ENCODE results near the gene GINS2.

Gene GINS2

GRCh38 chr16:85653290-85653891 is 35.4 kb downstream of the GINS2 start:
- DNase-seq (ENCODE audit: low spot score): no peak

DNA sequence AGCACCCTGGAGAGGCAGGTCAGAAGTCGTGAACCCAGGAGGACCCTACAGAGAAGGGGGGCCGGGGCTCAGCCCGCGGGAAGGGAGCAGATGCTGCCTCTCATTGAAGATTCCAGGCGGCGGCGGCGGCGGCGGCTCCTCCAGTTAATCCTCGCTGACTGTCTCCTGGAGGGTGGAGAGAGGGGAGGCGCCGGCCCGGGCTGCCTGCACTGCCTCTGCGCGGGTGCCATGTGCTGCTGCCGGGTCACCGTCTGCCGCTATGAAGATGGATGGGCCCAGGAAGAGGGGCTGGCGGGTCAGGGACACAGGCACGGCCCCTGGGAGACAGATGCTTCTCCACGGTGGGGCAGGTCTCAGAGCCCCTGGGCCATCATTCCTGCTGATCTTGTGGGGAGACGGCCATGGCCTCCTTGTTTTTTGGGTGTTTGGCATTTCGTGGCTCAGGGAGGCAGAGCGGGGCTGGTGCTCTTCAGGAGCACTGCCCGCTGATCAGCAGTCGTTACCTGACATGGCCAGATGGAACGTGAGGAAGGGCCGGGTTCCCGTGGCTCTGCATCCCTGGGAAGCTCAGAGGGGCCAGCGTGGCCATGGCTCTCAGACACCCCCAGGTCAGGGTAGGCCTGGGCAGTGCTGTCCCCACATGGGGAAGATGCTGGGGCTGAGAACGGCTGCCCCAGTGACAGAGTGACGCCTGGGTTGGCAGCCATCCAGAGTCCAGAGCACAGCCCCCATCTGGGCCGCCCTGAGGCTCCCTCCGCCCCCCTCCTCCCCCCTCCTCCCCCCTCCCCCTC is 36.1 kb downstream of the GINS2 start:
- DNase-seq (ENCODE audit: low spot score): no peak

DNA sequence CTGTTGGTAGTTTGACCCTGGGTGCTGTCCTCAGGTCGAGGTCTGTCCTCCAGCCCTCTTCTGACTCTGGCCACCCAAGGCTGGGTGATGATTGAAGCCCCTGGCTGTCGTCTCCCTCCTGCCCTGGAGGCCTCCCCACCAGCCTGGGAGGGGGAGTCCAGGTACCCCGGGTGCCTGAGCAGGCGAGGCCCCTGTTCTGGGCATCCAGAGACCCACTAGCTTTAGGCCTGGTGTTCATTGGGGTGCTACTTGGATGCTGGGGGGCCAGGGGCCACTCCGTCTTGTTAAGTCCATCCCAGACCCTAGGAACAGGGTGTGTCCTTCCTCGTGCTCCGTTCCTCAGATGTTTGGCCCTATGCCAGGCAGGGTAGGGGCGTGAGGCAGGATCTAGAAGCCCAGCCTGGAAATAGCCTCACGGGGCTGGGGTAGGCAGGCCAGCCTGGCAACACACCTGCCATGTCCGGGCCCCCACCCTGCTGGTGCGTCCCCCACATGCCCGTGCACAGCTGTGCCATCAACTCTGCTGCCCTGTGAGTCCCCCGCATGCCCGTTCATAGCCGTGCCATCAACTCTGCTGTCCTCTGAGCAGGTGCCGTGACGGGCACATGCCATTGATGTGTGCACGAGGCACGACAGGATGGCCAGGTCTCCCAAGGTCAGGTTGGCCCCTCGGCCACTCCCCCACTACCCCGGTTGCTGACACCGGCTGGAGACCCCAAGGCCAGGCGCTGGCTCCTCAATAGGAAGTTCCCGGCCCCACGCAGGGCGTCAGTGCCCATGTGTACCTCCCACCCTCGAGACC is 36.9 kb downstream of the GINS2 start:
- DNase-seq (ENCODE audit: low spot score): no peak

DNA sequence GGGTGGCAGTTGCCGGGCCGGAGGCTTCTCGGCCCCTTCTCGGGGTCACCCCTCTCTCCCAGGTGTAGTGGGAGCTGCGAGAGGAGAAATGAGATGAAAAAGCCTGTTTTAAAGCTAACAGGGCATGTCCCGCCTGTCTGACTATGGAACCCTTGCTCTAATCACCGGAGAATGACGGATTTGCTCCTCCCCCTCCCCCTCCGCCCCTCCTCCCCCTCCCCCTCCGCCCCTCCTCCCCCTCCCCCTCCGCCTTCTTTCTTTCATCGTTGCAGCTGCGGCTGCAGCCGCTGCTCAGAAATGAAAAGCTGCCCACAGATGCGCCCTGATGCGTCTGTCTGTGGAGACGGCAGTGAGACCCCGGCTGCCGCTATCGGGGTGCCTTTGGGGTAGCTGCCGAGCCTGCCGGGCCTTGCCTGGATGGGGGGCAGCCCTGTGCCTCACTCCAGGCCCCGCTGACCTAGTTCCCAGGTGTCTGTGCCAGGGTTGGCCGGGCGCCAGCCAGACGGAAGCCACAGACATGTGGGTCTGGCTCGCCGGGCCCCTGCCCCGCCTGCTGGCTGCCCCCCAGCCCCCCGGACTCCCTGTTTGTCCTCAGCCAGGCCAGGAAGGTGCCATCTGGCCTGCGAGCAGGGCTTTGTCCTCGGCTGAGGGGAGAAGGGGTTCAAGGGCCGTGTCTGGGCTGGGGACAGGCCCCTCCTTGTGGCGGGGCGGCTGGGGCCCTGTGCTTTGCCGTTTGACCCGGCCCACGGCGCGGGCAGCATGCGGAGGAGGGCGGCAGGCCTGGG is 37.7 kb downstream of the GINS2 start:
- no peak for DNase-seq (ENCODE audit: low spot score)

DNA sequence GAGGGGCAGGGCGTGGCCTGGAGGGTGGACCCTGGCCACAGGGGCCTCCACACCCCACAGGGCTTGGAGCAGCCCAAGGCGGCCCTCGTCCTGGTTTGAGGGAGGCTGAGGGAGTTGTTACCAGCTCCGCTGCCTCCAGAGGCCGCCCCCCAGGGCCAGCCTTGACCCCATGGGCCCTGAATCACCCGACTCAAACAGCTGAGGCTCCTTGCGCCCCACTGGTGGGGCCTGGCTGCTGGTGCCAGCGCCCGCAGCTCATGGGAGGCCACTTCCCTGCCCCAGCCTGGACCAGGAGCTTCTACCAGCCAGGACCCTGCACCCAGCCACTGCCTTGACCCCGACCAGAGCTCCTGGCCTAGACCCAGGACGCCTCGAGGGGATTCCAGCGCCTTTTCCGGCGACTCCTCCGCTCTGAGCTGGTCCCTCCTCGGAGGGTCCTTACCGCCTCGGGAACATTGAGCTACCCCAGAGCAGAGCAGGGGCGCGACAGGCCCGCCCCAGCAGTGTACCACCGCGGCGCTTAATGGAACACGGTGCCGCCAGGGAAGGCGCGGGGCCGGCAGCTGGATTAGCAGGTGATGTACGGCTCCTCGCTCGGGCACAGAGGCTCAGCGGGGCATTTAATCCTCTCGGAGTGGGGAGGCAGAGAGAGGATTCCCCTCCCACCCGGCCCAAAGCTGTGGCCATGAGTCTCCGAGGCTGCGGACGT is 38.5 kb downstream of the GINS2 start:
- DNase-seq (ENCODE audit: low spot score): no peak

GRCh38 chr16:85649411-85650134 is 39.2 kb downstream of the GINS2 start:
- DNase-seq (ENCODE audit: low spot score): no peak

DNA sequence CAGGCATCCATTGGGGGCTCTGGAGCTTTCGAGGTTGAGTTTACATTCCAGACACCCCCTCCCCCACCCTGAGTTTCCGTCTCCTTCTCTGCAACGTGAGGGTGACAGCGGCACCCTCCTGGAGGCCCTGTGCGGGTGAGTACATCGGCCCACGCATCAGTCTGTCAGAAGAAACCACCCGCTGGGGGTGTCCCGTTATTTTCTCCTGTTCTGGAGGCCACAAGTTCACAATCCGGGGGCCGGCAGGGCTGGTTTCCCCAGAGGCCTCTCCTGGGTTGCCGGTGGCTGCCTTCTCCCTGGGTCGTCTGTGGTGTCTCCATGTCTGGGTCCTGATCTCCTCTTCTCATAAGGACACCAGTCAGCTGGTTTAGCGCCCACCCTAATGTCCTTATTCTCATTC is 39.9 kb downstream of the GINS2 start:
- no peak for DNase-seq (ENCODE audit: low spot score)

DNA sequence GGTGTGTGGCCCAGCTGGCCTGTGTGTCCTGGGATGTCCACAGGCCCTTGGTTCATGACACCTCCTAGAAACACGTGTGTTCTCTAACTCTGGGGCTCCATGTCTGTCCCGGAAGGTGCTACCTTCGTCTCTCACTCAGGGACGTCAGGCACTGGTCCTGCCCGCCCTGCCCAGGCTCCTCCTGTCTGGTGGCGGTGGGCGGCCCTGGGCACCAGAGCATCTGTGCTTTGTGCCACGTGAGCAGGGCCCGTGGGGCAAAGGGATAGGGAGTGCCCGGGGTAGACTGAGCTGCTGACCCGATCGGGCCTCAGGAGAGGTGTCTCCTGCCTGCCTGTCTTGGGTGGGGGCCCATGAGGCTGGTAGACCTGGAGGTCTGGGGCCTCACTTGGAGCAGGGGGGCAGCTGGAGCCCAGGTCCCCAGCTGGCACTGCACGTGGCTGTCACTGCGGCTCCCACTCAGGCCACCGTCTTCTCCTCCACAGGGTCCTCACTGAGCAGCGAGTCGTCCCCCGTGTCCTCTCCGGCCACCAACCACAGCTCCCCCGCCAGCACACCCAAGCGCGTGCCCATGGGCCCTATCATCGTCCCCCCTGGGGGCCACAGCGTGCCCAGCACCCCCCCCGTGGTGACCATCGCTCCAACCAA is 40.6 kb downstream of the GINS2 start:
- no peak for DNase-seq (ENCODE audit: low spot score)

DNA sequence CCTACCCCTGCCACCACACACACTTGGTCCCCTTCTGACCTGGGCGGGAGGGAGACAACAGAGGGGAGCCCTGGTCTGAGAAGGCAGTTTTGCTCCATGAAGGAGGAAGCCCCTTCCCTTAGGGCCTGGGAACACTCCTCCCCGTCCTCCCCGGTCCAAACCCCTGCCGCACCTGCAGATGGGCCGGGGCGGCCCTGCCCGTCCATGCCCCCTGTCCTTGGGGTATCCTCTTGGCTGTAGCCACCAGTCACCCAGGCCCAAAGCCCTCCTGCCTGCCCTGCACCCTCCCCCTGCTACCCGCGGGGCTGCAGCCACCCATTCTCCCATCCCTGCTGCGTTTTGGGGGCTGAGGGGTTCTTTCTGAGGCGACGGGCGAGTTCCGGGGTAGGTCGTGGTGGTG is 41.8 kb downstream of the GINS2 start:
- no peak for DNase-seq (ENCODE audit: low spot score)

GRCh38 chr16:85646358-85646907 is 42.3 kb downstream of the GINS2 start:
- DNase-seq (ENCODE audit: low spot score): no peak

GRCh38 chr16:85645021-85645589 is 43.6 kb downstream of the GINS2 start:
- no peak for DNase-seq (ENCODE audit: low spot score)

DNA sequence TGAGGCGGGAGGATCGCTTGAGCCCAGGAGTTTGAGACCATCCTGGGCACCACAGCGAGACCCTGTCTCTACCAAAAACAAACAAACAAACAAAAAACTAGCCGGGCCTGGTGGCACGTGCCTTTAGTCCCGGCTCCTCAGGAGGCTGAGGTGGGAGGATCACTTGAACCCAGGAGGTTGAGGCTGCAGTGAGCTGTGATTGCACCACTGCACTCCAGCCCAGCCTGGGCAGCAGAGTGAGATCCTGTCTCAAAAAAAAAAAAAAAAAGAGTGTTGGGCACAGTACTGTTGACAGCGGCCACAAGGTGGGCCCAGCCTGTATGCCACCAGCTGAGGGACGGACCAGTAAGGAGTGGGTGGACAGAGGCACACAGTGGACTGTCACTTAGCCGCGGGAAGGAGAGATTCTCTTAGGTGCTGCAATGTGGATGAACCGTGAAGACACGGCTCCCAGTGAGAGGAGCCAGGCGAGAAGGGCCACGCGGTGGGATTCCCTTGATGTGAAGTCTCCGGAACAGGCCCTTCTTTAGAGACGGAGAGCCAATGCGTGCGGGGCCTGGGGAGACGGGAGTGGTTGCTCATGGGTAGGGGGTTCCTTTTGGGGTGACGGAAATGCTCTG is 44.6 kb downstream of the GINS2 start:
- DNase-seq (ENCODE audit: low spot score): no peak

GRCh38 chr16:85643631-85644030 is 45.1 kb downstream of the GINS2 start:
- no peak for DNase-seq (ENCODE audit: low spot score)

DNA sequence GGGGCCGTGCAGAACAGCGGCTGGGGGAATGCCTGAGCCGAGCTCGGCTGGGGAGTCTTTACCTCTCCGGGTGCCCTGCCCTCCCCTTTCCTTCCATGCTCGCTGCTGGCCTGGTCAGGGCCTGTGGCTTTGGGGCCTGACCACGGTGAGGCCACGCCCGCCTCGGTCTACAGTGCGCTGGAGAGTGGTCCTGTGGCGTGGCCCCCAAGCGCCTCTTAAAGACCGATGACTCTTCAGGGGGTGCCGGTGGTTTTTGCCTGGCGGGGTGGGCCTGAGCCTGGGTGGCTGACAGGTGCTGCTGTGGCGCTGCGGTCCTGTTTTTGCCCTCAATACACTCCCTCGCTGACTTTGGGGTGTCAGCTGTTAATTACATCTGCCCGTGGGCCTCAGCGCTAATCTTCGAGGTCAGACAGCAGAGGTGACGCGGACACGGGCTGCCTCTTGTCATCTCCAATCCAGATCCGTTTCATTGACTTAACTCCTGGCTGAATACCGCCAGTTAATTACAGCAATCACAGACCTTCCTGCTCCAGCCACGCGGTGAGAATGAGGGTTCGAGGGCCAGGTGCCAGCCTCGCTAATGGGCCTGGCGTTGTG is 45.9 kb downstream of the GINS2 start:
- DNase-seq (ENCODE audit: low spot score): no peak

DNA sequence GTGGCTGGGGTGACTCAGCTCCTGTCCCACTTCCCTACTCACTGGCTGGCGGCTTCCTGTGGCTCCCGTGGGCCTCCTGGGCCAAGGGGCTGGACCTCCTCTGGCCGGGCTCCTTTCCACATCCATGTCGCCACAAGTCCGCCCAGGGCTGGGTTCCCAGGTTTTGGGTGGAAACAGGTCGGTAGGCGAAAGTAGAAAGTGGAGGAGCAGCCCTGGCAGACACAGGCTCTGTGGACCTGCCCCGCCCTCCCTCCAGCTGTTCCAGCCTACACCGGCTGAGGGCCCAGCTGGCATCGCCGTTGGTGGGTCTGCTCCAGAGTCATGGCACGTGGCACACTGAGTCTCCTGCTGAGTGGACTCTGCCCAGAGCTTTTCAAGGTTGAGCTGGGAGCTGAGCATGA is 47.0 kb downstream of the GINS2 start:
- no peak for DNase-seq (ENCODE audit: low spot score)

DNA sequence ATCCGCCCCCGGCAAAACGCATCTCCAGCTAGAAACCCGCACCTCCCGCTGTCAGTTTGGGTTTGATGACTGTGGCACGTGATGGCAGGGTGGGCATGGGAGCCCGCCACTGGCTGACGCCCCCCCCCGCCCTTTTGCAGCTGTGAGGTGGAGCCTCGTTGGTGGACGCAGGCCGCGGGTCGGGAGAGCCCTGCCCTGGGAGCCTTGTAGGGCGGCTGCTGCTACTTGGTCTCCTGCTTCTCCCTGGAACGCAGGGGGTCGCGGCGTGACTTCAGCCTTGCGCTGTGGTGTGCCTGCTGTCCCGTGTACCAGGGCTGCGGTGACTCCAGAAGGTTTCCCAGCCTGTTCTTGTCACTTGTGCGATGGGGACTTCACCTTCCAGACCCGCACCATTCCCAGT is 47.4 kb downstream of the GINS2 start:
- no peak for DNase-seq (ENCODE audit: low spot score)

GRCh38 chr16:85640585-85640984 is 48.2 kb downstream of the GINS2 start:
- no peak for DNase-seq (ENCODE audit: low spot score)

DNA sequence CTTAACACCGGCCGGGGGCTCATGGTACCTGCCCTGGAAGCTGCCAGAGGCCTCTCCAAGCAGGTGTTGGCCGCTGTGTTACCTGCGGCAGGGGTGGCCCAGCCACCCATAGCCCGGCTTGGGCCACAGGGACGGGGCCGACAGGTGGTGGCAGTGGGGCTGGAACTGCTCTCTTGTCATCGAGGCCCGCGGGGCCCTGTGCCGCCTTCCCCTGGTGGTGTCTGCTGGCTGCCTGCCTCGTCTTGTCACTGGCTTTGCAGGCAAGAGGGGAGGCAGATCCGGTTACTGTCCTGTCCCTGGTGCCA is 48.5 kb downstream of the GINS2 start:
- DNase-seq (ENCODE audit: low spot score): no peak
